Memory B cell (primary cell): ENCODE data around the gene SUPT3H.

Experiments
- ATAC-seq: fragments of 150-1000 bp; cut with Tn5 transposase; 2 replicates; pipeline ENCODE4 v1.10.0; 2021; ENCODE audit warnings: low read depth, mild to moderate bottlenecking, moderate library complexity
- DNase-seq, 2 donors: peaks; one replicate each; pipeline ENCODE4 v3.0.0; 2022; ENCODE audit warnings: low spot score in 2 of 2
- H3K27ac Mint-ChIP-seq: one replicate; pipeline ENCODE4 v1.8.0; 2022; ENCODE audit warnings: mild to moderate bottlenecking, moderate library complexity, mixed read lengths
- H3K27me3 Mint-ChIP-seq: one replicate; pipeline ENCODE4 v1.8.0; 2022; ENCODE audit warnings: mixed read lengths
- H3K36me3 Mint-ChIP-seq: one replicate; pipeline ENCODE4 v1.8.0; 2022; ENCODE audit warnings: mild to moderate bottlenecking, mixed read lengths
- H3K4me1 Mint-ChIP-seq: one replicate; pipeline ENCODE4 v1.8.0; 2022; ENCODE audit warnings: mixed read lengths
- H3K4me3 Mint-ChIP-seq: one replicate; pipeline ENCODE4 v1.8.0; 2022; ENCODE audit warnings: mild to moderate bottlenecking, moderate library complexity, mixed read lengths
- H3K9me3 Mint-ChIP-seq: one replicate; pipeline ENCODE4 v1.8.0; 2022; ENCODE audit warnings: mixed read lengths

SUPT3H gene

GRCh38 chr6:44856479-44856878 is 521.3 kb downstream of the SUPT3H start:
- no peaks in the 10 kb centered on the region for H3K9me3 Mint-ChIP-seq
- peaks cover 4% of the 10 kb centered on the region for H3K36me3 Mint-ChIP-seq
- ATAC-seq: no peak
- H3K27me3 Mint-ChIP-seq: no peaks in the 10 kb centered on the region
- no peak for DNase-seq
- H3K4me3 Mint-ChIP-seq: no peak overlapping the region
- no peak overlapping the region for H3K27ac Mint-ChIP-seq
- H3K4me1 Mint-ChIP-seq: peaks cover 2% of the 10 kb centered on the region

- H3K4me1 Mint-ChIP-seq: peaks cover 2% of the 10 kb centered on the region
- H3K27ac Mint-ChIP-seq: no peak overlapping the region
- ATAC-seq (no peak), DNase-seq (no peak)
- no peaks in the 10 kb centered on the region for H3K27me3 Mint-ChIP-seq
- H3K36me3 Mint-ChIP-seq: peaks cover 4% of the 10 kb centered on the region
- no peaks in the 10 kb centered on the region for H3K9me3 Mint-ChIP-seq
- no peak overlapping the region for H3K4me3 Mint-ChIP-seq
Observed at GRCh38 chr6:44855562-44856411, 521.9 kb downstream of the SUPT3H start.

DNA sequence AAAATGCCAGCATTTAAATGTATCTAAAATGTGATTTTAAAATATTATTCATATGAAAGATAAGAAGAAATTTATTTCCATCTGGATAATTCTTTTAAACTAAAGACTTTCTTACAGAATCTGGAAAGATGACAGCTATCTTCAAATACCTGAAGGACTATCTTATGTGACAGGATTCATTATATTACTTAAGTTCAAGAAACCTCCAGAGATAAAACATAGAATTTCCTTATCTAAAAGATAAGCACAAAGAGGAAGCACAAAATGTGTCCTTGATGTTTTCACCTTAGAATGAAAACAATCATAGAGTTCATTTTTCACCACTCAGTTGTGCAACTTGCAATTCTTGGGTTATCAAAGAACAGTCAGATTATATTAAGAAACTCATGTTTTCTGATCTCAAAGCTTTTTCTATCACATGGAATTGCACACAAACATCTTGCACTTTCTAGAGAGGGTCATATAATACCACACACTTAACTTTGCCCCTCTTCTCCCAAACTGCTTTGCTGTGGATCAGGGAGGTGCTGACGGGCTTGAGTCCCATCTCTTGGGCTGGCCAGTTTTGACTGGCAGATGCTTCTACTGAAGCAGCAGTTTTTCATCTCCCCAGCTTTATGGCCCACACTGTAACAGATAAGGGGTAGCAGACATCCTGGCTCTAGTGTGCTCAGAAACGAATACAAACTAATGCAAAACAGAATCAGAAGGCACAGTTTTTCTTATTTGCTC is 522.9 kb downstream of the SUPT3H start:
- ATAC-seq (no peak), DNase-seq (no peak)
- Mint-ChIP-seq H3K4me3 (no peak overlapping the region), H3K27ac (no peak overlapping the region), H3K36me3 (peaks cover 4% of the 10 kb centered on the region), H3K4me1 (peaks cover 2% of the 10 kb centered on the region), H3K9me3 (no peaks in the 10 kb centered on the region), H3K27me3 (no peaks in the 10 kb centered on the region)

DNA sequence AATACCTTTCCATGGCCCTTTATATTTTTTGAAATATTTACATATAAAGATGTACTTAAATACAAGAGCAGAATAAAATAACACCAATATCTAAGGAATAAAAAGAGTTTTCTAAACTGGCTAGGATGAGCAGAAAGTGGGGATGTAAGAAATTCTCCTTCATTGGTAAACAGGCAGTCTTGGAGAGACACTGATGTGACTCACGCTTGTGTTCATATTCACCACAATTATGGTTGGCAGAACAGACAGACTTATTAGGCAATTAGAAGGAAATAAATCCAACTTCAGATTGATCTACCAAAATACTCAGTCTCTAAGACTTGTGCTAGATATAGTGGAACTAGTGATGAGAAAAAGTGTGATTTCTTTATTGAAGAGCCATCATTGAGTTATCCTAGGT is 526.6 kb downstream of the SUPT3H start:
- Mint-ChIP-seq H3K27me3 (no peaks in the 10 kb centered on the region), H3K9me3 (no peaks in the 10 kb centered on the region), H3K36me3 (peaks cover 4% of the 10 kb centered on the region), H3K4me1 (peaks cover 2% of the 10 kb centered on the region), H3K4me3 (no peak overlapping the region), H3K27ac (no peak overlapping the region)
- ATAC-seq (no peak), DNase-seq (no peak)

DNA sequence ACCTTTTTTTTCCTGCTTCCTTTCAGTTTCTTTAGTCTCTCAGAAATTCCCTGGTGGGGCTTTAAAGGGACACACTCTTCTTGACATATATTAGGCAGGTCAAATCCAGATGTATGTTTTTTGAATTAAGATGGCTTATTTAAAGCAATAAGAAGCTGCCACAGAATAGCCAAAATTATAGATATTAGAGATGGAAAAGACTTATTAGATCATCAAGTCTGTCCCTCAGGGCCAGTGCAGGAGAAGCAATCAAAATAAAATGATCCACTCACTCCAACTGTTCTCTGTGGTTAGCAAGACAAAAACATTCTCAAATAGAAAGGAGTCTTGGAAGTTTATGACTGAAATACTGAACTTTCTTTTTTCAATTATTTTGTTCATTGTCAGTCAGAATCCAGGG is 527.4 kb downstream of the SUPT3H start:
- ATAC-seq (no peak), DNase-seq (no peak)
- H3K4me3 Mint-ChIP-seq: no peak overlapping the region
- no peaks in the 10 kb centered on the region for H3K27me3 Mint-ChIP-seq
- peaks cover 4% of the 10 kb centered on the region for H3K36me3 Mint-ChIP-seq
- H3K27ac Mint-ChIP-seq: no peak overlapping the region
- no peaks in the 10 kb centered on the region for H3K9me3 Mint-ChIP-seq
- H3K4me1 Mint-ChIP-seq: no peaks in the 10 kb centered on the region

DNA sequence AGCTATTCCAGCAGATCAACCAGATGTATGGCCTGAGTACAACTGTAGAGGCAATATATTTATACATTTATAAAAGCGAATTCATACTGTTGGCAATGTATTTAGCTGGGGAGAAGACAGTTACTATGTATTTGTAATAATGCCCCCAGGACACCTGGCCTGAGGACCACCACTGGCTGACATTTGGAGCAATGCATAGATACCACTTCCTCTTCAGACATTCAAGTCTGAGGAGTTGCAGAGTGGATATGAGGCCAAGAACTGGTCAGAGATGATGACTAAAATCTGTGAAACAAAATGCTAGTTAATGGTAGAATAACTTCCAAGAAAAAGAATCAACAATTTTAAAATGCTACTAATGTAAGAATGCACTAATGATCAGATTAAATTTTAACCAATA is 527.9 kb downstream of the SUPT3H start:
- H3K27me3 Mint-ChIP-seq: no peaks in the 10 kb centered on the region
- DNase-seq (no peak), ATAC-seq (no peak)
- peaks cover 4% of the 10 kb centered on the region for H3K36me3 Mint-ChIP-seq
- H3K27ac Mint-ChIP-seq: no peak overlapping the region
- no peak overlapping the region for H3K4me3 Mint-ChIP-seq
- H3K4me1 Mint-ChIP-seq: no peaks in the 10 kb centered on the region
- H3K9me3 Mint-ChIP-seq: no peaks in the 10 kb centered on the region

DNA sequence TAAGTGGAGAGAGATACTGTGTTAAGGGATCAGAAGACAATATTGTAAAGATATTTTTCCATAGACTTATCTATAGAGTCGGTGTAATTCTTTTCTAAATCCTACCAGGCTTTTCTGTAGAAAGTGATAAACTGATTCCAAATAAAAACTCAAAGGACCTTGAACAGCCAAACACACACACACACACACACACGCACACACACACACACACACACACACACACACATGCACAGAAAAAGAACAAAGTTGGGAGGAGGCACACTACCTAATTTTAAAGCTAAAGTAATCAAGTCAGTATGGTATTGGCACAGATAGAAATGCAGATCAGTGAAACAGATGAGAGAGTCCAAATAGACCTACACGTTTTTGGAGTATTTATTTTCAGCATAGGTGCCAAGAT is 534.0 kb downstream of the SUPT3H start:
- DNase-seq (no peak), ATAC-seq (no peak)
- Mint-ChIP-seq H3K4me3 (no peak overlapping the region), H3K4me1 (no peaks in the 10 kb centered on the region), H3K36me3 (peaks cover 4% of the 10 kb centered on the region), H3K9me3 (no peaks in the 10 kb centered on the region), H3K27me3 (no peaks in the 10 kb centered on the region), H3K27ac (no peak overlapping the region)

DNA sequence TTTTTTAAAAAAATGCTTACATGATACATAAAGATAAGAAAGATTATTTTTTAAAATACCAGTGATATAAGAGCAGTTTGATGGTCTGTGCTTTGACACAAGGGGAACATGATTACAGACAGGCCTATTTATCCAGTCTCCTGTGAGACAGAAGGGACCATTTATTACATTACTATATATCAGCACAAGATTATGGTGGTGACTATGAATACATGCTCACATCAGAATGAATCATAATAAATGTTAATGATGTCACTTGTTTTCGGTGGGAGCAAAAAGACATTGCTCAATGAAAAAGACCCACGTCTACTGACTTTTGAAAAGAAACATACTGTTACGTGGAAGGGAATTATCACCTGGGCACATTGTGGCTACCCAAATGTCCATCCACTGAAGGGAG is 535.1 kb downstream of the SUPT3H start:
- DNase-seq (no peak), ATAC-seq (no peak)
- peaks cover 1% of the 10 kb centered on the region for H3K9me3 Mint-ChIP-seq
- no peaks in the 10 kb centered on the region for H3K4me1 Mint-ChIP-seq
- H3K36me3 Mint-ChIP-seq: peaks cover 5% of the 10 kb centered on the region
- no peak overlapping the region for H3K4me3 Mint-ChIP-seq
- no peaks in the 10 kb centered on the region for H3K27me3 Mint-ChIP-seq
- no peak overlapping the region for H3K27ac Mint-ChIP-seq

GRCh38 chr6:44841829-44842228 is 535.9 kb downstream of the SUPT3H start:
- H3K4me1 Mint-ChIP-seq: no peaks in the 10 kb centered on the region
- H3K36me3 Mint-ChIP-seq: peaks cover 5% of the 10 kb centered on the region
- ATAC-seq (no peak), DNase-seq (no peak)
- no peak overlapping the region for H3K27ac Mint-ChIP-seq
- no peak overlapping the region for H3K4me3 Mint-ChIP-seq
- peaks cover 1% of the 10 kb centered on the region for H3K9me3 Mint-ChIP-seq
- H3K27me3 Mint-ChIP-seq: no peaks in the 10 kb centered on the region

DNA sequence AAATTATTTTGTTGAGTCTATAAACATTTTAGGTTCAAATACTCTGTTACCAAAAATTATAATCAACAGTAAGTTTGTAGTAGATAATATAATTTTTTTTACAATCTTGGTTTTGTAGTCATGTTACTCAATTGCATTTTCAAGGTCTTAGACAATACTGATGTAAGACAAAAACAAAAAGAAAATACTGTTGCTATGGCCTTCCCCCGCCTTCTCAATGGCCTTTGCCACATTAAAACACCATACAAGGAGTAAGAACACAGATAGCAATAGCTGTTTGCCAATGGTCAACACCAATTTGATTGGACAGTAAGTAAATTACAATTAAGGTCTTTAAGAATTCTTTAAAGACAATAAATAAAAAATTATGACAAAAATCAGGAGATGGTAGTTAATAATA is 540.0 kb downstream of the SUPT3H start:
- ATAC-seq: no peak
- DNase-seq: no peak
- Mint-ChIP-seq H3K4me3 (no peak overlapping the region), H3K27ac (no peak overlapping the region), H3K9me3 (peaks cover 1% of the 10 kb centered on the region), H3K36me3 (peaks cover 5% of the 10 kb centered on the region), H3K27me3 (no peaks in the 10 kb centered on the region), H3K4me1 (no peaks in the 10 kb centered on the region)

DNA sequence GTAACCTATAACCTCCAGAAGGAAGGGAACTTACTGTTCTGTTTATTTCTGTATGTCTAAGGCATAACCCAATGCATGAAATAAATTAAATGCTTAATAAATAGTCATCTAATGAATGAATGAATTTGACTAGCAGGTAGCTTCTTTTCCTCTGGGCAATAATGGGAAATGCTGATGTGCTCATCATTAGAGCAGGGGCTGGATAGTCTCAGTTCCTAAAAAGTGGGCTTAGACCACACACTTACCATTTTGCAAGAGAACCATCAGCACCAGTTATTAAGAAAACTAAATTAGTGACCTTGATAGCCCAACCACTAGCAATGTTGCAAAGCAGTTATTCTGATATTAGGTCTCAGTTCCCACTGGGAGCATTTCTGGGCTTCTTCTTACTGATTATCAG is 540.5 kb downstream of the SUPT3H start:
- no peak for DNase-seq
- H3K4me1 Mint-ChIP-seq: no peaks in the 10 kb centered on the region
- peaks cover 5% of the 10 kb centered on the region for H3K36me3 Mint-ChIP-seq
- H3K27me3 Mint-ChIP-seq: no peaks in the 10 kb centered on the region
- H3K9me3 Mint-ChIP-seq: peaks cover 1% of the 10 kb centered on the region
- no peak overlapping the region for H3K4me3 Mint-ChIP-seq
- no peak overlapping the region for H3K27ac Mint-ChIP-seq
- ATAC-seq: no peak

DNA sequence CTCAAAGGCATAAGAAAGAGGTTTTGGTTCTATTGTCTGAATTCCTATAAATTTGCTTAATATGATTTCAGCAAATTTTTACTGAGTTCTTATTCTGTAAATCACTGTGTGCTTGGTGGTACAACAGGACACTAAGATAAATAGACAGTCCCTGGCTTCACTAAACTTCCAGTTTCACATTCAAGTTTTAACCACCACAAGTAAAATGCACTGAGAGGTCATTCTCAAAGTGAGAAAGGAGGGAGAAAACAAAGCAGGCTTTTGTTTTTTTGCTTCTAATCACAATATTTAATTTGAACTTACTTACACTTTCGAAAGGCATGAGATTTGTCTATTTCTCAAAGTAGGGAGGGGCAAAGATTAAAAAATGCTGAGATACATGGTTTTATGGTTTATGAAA is 544.5 kb downstream of the SUPT3H start:
- Mint-ChIP-seq H3K4me1 (peaks cover 7% of the 10 kb centered on the region), H3K9me3 (peaks cover 1% of the 10 kb centered on the region), H3K36me3 (peaks cover 6% of the 10 kb centered on the region), H3K27me3 (no peaks in the 10 kb centered on the region), H3K4me3 (no peak overlapping the region), H3K27ac (no peak overlapping the region)
- no peak for ATAC-seq
- DNase-seq: no peak

DNA sequence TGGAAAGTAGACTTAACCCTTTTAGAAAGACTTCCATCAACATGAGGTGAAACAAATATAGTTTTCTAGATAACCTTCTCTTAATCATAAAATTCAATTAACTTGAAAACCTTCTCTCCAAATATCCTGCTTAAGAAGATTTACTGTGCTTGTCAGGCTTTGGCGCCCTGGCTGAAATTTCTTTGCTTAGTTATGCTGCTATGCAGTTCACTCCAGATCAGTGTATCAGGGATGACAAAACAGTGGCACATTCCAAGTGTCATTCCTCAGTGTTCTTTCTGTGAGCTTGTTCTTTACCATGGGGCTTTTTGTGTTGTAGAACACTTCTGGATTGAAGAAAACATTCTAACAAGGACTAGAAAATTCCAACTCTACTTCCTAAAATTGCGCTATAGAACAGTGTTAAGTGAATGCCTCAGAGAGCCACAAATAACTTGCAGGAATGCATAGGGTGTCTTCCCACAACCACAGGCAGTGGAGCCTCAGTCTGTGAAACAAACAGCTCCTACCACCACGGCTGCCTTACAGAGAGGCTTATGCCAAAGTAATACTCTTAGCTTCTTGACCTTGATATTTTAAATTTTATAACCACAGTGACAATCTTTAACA is 546.6 kb downstream of the SUPT3H start:
- peaks cover 4% of the 10 kb centered on the region for H3K36me3 Mint-ChIP-seq
- no peaks in the 10 kb centered on the region for H3K27me3 Mint-ChIP-seq
- no peak overlapping the region for H3K27ac Mint-ChIP-seq
- ATAC-seq (no peak), DNase-seq (no peak)
- H3K4me1 Mint-ChIP-seq: peaks cover 7% of the 10 kb centered on the region
- H3K4me3 Mint-ChIP-seq: no peak overlapping the region
- H3K9me3 Mint-ChIP-seq: no peaks in the 10 kb centered on the region

GRCh38 chr6:44829836-44830235 is 547.9 kb downstream of the SUPT3H start:
- no peaks in the 10 kb centered on the region for H3K27me3 Mint-ChIP-seq
- ATAC-seq (no peak), DNase-seq (no peak)
- H3K36me3 Mint-ChIP-seq: peaks cover 4% of the 10 kb centered on the region
- H3K4me1 Mint-ChIP-seq: peaks cover 7% of the 10 kb centered on the region
- H3K27ac Mint-ChIP-seq: no peak overlapping the region
- no peak overlapping the region for H3K4me3 Mint-ChIP-seq
- H3K9me3 Mint-ChIP-seq: no peaks in the 10 kb centered on the region
